VCaP (cell line): ENCODE results near the gene PTPRA.

Experiments
- H3K27ac ChIP-seq: fragments of 450-650 bp; 2 replicates; pipeline ENCODE4 v1.5.1; 2017
- TF ChIP-seq, protein P1 (sequence below): fragments of 450-650 bp; conservative IDR thresholded peaks from 2 replicates; pipeline ENCODE4 v1.5.1; 2017; ENCODE audit warnings: mild to moderate bottlenecking, moderate library complexity

The PTPRA gene

DNA sequence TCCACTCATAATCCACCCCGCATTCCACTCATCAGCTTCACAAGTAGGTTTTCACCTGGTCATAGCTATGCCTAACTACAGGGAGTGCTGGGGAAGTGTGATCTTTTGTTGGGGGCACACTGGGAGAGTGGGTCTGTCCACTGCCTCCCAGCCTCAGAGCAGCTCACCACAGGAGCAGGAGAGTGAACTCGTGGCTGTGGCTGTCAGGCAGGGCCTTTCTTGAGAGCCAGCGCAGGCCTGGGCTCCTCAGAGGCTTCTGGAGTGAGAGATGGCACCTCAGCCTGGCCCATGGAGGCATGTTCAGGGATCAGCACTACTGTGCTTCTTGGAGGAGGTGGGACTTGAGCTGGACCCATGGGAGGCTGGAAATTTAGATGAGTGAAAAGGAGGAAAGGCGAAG is 166.1 kb downstream of the PTPRA start:
- peak overlapping the region; percentile 96; the same call in 1 of the 2 replicates for H3K27ac ChIP-seq
- TF ChIP-seq, protein P1, sequence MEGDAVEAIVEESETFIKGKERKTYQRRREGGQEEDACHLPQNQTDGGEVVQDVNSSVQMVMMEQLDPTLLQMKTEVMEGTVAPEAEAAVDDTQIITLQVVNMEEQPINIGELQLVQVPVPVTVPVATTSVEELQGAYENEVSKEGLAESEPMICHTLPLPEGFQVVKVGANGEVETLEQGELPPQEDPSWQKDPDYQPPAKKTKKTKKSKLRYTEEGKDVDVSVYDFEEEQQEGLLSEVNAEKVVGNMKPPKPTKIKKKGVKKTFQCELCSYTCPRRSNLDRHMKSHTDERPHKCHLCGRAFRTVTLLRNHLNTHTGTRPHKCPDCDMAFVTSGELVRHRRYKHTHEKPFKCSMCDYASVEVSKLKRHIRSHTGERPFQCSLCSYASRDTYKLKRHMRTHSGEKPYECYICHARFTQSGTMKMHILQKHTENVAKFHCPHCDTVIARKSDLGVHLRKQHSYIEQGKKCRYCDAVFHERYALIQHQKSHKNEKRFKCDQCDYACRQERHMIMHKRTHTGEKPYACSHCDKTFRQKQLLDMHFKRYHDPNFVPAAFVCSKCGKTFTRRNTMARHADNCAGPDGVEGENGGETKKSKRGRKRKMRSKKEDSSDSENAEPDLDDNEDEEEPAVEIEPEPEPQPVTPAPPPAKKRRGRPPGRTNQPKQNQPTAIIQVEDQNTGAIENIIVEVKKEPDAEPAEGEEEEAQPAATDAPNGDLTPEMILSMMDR, result no peak

DNA sequence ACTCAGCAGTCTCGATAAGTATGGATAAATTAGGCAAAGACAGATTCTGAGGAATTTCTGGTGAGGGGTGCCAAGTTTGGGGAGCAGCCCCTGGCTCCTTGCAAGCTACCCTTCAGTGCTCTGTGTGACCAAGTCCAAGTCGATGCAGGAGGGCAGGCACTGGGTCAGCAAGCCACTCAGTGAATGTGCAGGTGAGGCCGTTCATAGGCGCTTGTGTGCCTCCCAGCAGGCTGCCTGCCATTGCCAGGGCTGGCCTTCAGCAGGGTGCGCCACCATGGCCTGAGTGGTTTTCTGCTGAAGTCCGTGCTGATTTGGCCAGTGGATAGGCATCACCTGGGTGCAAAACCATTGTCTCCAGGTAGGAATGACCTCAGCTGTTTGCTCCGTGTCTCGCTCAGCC is 166.8 kb downstream of the PTPRA start:
- TF ChIP-seq, protein P1, result no peak

DNA sequence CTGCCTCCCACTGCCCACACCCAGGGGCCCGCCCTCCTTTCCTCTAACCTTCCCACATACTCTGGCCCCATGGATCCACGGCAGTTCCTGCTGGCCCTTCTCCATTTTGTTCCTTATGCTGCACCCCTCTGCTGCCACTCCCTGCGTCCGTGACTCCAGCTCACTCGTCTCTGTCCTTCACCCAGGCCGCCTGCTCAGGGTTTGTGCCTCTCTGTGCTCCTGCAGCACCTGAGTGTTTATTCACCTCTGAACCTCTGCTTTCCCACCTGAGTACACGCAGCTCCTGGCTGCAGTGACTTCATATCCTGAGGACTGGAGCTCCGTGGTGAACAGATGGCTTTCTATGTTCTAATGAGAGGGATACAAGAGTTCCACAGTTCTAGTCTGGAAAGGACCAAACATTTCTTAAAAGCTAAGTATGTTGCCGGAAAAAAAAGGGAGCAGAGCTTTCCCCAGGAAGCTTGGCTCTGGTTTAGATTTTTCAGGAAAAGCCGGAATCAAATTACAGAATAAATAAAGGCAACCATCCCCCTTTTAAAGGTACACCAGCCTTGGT is 168.7 kb downstream of the PTPRA start:
- TF ChIP-seq, protein P1, result no peak
- H3K27ac ChIP-seq, result peak overlapping the region; percentile 96

More for the DNA sequence above, 166.8 kb downstream of the PTPRA start:
- H3K27ac ChIP-seq, result peak overlapping the region; percentile 96

DNA sequence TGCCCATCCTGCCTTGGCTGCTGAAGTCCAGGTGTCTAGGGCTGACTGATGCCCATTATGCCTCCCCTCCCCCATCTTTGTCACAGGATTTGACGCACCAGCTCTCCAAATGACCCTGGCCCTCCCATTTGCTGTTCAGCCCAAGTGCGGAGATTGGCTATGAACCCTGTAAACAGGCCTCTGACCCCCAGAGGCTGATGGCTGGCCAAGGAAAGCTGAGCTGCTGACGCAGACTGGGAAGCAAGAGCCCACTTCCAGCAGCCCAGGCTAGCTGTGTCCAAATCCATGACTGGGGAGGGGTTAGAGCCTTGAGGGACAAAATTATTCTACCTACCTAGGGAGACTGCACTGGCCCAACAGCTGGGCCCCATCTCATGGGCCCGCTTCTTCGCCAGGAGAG is 169.3 kb downstream of the PTPRA start:
- TF ChIP-seq, protein P1, result no peak
- peak overlapping the region; percentile 96 for H3K27ac ChIP-seq

DNA sequence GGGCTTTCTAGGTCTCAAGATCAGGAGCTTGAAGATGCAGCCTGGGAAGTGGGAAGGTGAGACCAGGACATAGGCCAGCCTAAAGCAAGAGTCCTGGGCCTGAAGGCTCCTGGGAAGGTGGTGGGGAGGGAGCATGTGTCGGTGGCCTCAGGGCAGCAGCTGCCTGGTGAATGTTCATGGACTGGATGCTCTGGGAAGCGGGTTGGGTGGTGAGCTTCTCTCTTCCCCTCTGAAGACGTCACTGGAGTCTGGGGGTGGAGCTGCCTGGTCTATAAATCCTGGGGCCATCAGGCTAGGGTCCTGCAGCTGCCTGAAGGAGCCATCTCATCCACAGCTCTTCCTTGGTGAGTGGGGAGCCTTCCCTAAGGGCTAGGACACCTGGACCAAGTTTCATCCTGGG is 170.0 kb downstream of the PTPRA start, which contains the start of gene GNRH2:
TSS of gene GNRH2 (plus strand) at position 301 of the 400 bp plus-strand sequence. CDS start 793 bp downstream, outside the sequence.
- TF ChIP-seq, protein P1, result no peak
- H3K27ac ChIP-seq, result peak within 1 kb of the TSS; percentile 96

DNA sequence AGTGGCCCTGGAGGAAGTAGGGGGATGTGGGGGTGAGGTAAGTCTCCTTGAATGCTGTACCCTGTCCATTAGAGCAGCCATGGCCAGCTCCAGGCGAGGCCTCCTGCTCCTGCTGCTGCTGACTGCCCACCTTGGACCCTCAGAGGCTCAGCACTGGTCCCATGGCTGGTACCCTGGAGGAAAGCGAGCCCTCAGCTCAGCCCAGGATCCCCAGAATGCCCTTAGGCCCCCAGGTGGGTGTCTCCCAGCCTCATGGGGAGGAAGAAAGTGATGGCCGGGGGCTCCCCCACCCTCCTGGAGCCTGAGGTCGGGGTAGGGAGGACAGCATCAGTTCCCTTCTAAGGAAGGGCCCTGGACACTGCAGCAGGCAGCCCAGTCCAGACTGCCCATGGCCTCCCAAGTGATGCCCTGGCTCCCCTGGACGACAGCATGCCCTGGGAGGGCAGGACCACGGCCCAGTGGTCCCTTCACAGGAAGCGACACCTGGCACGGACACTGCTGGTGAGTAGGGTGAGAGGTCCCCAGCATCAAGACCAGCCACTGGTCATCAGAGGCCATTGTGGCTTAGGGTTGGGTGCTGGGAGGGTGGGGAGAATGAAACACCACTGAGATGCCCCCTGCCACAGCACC is 171.2 kb downstream of the PTPRA start:
- peak overlapping the region; percentile 96 for H3K27ac ChIP-seq
- TF ChIP-seq, protein P1, result no peak

DNA sequence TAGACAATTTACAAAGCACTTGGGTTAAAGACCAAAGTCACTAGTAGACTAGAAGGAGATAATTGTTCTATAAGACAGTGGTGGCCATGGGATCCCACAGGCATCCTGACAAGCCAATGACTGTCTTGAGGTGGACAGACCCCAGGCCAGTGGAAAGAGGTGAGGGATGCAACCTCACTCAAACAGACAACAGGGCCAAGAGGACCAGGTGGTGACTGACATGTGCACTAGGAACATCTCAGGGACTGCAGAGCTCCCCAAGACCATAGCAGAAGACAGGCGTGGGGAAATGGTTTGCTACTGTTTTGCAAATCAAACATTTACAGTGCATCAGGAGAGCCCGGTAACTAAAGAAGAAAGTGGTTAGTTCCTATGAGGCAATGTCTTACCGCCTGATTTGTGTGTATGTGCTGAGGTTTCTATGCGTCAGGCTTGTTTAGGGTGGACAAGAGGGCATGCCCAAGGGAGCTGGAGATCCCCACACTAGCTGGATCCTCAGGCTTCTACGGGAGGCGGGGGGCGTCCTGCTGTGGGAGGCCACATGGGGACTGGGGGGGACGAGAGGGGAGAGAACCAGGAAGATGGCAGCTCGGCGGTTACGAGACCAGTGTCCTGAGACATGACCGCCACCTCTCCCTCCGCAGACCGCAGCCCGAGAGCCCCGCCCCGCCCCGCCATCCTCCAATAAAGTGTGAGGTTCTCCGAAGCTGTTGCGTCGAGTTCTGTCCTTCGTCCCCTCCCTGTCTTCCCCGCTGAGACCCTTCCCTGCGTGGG is 171.9 kb downstream of the PTPRA start:
- TF ChIP-seq, protein P1, result no peak
- peak overlapping the region; percentile 96 for H3K27ac ChIP-seq
